Activated T-cell treated with anti-CD3 and anti-CD28 coated beads, Interleukin-2, amount 50 U/mL, for 24 hours (primary cell): ENCODE data around the gene TRIM15.
"Not testable (repeated sequence)": the region's sequence is repeated elsewhere in the genome, so short reads cannot be mapped to it uniquely, and the experiment has no call there.

Experiments used
- DNase-seq: peaks from one replicate; pipeline ENCODE4 v3.0.0-alpha.2; 2020
- H3K27ac Mint-ChIP-seq: 2 replicates; pipeline ENCODE4 v1.8.0; 2020; ENCODE audit warnings: mild to moderate bottlenecking, mixed read lengths
- H3K27me3 Mint-ChIP-seq: 2 replicates; pipeline ENCODE4 v1.8.0; 2020; ENCODE audit warnings: mixed read lengths
- H3K36me3 Mint-ChIP-seq: 2 replicates; pipeline ENCODE4 v1.8.0; 2020; ENCODE audit warnings: low read depth, mixed read lengths
- H3K4me1 Mint-ChIP-seq: 2 replicates; pipeline ENCODE4 v1.8.0; 2020; ENCODE audit warnings: low read depth, mixed read lengths
- H3K4me3 Mint-ChIP-seq: 2 replicates; pipeline ENCODE4 v1.8.0; 2020; ENCODE audit warnings: mild to moderate bottlenecking, moderate library complexity, mixed read lengths
- H3K9me3 Mint-ChIP-seq: 2 replicates; pipeline ENCODE4 v1.8.0; 2020; ENCODE audit warnings: mixed read lengths

The TRIM15 gene

DNA sequence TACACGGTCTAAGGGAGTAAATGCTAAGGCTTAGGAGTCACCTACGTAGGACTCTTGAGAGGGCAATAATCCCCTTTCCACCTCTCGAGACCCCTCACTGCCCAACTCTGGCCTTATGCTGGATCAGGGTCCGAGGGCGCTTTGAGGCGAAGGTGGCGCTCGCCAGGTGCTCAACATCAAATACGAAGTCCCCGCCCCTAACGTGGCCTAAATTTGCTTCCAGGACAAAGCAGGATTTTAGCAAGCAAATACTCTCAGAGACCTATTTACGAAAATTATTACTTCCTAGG, 50.3 kb downstream of the TRIM15 start:
- Mint-ChIP-seq H3K27me3 (no peaks in the 10 kb centered on the region), H3K4me1 (peaks cover 55% of the 10 kb centered on the region), H3K27ac (peak overlapping the region; percentile 99), H3K4me3 (peak overlapping the region; percentile 92), H3K36me3 (peaks cover 37% of the 10 kb centered on the region), H3K9me3 (no peaks in the 10 kb centered on the region)
- DNase-seq: no peak

GRCh38 chr6:30213957-30214656, 50.8 kb downstream of the TRIM15 start:
- H3K36me3 Mint-ChIP-seq: peaks cover 32% of the 10 kb centered on the region
- no peaks in the 10 kb centered on the region for H3K27me3 Mint-ChIP-seq
- peaks cover 52% of the 10 kb centered on the region for H3K4me1 Mint-ChIP-seq
- peak overlapping the region; percentile 99 for H3K27ac Mint-ChIP-seq
- no peaks in the 10 kb centered on the region for H3K9me3 Mint-ChIP-seq
- peak overlapping the region; percentile 92 for H3K4me3 Mint-ChIP-seq
- peak; percentile 84 for DNase-seq

DNA sequence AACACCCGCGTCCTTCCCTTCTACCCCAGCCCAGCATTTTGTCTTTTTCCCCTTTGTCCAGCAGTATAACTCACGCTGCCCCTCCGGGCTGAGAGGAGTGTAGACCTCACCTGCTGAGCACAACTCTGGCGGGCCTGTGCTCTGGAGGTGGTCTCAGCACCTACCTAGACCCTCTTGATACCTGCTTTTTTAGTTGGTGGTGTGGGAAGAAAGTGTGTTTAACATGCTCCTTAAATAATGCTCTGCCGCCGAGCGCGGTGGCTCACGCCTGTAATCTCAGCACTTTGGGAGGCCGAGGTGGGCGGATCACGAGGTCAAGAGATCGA, 51.3 kb downstream of the TRIM15 start:
- Mint-ChIP-seq H3K36me3 (peaks cover 27% of the 10 kb centered on the region), H3K27ac (peak overlapping the region; percentile 99), H3K9me3 (no peaks in the 10 kb centered on the region), H3K4me1 (peaks cover 52% of the 10 kb centered on the region), H3K4me3 (peak overlapping the region; percentile 92), H3K27me3 (no peaks in the 10 kb centered on the region)
- DNase-seq: no peak

GRCh38 chr6:30216096-30216495, 52.8 kb downstream of the TRIM15 start:
- Mint-ChIP-seq H3K4me1 (peaks cover 40% of the 10 kb centered on the region), H3K36me3 (peaks cover 17% of the 10 kb centered on the region), H3K4me3 (no peak overlapping the region), H3K27me3 (no peaks in the 10 kb centered on the region), H3K27ac (no peak overlapping the region), H3K9me3 (no peaks in the 10 kb centered on the region)
- DNase-seq: no peak

GRCh38 chr6:30219244-30219643, 55.9 kb downstream of the TRIM15 start:
- peak; percentile 64 for DNase-seq
- H3K36me3 Mint-ChIP-seq: peaks cover 3% of the 10 kb centered on the region
- H3K9me3 Mint-ChIP-seq: peaks cover 5% of the 10 kb centered on the region
- H3K27me3 Mint-ChIP-seq: no peaks in the 10 kb centered on the region
- no peak overlapping the region for H3K27ac Mint-ChIP-seq
- H3K4me1 Mint-ChIP-seq: peaks cover 18% of the 10 kb centered on the region
- no peak overlapping the region for H3K4me3 Mint-ChIP-seq

- not testable (repeated sequence) for DNase-seq, H3K4me1 Mint-ChIP-seq, H3K9me3 Mint-ChIP-seq, H3K36me3 Mint-ChIP-seq, H3K4me3 Mint-ChIP-seq, H3K27ac Mint-ChIP-seq, H3K27me3 Mint-ChIP-seq
Observed at GRCh38 chr6:30221395-30221794, 58.0 kb downstream of the TRIM15 start.

DNA sequence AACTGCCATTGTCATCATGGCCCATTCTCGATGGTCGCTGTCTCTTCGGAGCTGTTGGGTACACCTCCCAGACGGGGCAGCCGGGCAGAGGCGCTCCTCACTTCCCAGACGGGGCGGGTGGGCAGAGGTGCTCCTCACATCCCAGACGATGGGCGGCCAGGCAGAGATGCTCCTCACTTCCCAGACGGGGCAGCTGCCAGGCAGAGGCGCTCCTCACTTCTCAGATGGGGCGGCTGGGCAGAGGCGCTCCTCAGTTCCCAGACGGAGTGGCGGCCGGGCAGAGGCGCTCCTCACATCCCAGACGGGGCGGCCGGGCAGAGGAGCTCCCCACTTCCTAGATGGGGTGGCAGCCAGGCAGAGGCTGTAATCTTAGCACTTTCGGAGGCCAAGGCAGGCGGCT, 58.6 kb downstream of the TRIM15 start:
- not testable (repeated sequence) for H3K9me3 Mint-ChIP-seq, H3K27ac Mint-ChIP-seq, H3K27me3 Mint-ChIP-seq, H3K4me3 Mint-ChIP-seq, H3K4me1 Mint-ChIP-seq, DNase-seq, H3K36me3 Mint-ChIP-seq
